ENCODE measurements around the gene CDH23. TPM values are rescaled to one million over a fixed set of nuclear protein-coding genes. Genes with fewer than 3 reads are reported as not detected.

The CDH23 gene
- polyA plus RNA-seq, 2 donors: 1.6 to 3.2 TPM

DNA sequence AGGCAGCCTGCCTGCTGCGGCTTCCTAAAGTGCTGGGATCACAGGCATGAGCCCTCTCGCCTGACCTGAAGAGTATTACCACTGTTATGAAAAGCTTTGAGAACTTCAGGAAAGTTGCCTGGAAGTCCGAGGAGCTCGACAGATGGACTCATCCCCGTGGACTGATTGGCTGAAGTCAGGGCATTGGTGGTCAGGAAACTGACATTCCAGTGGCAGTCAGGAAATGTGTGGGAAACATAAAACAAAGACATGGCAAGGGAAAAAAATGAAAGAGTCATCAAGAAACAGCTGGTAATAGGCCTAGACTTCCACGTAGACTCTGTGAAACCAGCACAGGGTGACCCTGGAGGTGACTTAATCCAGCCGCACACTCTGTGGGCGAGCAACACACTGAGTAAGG, 123.3 kb downstream of the CDH23 start:
- Histone ChIP-seq H3K36me3 (ENCODE audit: control insufficient read depth in 2 of 2, insufficient read depth in 2 of 2, low read length in 1 of 2) (no peaks in the 10 kb centered on the region), H3K4me3 (ENCODE audit: low read depth in 1 of 2, low read length in 2 of 2) (no peak overlapping the region), H3K4me1 (ENCODE audit: control insufficient read depth in 2 of 2, insufficient read depth in 2 of 2, low read length in 1 of 2) (peaks cover 0 to 2% of the 10 kb centered on the region in 2 donors), H3K27ac (ENCODE audit: low read depth in 2 of 2, low read length in 1 of 2) (no peak overlapping the region), H3K9me3 (ENCODE audit: control insufficient read depth in 2 of 2, insufficient read depth in 1 of 2, low read depth in 1 of 2, low read length in 1 of 2) (no peaks in the 10 kb centered on the region), H3K27me3 (ENCODE audit: control insufficient read depth in 1 of 2, insufficient read depth in 2 of 2, low read length in 2 of 2) (no peaks in the 10 kb centered on the region)
- 84 to 86% methylated on average over 8 of the region's 8 CpGs for WGBS, 2 donors

DNA sequence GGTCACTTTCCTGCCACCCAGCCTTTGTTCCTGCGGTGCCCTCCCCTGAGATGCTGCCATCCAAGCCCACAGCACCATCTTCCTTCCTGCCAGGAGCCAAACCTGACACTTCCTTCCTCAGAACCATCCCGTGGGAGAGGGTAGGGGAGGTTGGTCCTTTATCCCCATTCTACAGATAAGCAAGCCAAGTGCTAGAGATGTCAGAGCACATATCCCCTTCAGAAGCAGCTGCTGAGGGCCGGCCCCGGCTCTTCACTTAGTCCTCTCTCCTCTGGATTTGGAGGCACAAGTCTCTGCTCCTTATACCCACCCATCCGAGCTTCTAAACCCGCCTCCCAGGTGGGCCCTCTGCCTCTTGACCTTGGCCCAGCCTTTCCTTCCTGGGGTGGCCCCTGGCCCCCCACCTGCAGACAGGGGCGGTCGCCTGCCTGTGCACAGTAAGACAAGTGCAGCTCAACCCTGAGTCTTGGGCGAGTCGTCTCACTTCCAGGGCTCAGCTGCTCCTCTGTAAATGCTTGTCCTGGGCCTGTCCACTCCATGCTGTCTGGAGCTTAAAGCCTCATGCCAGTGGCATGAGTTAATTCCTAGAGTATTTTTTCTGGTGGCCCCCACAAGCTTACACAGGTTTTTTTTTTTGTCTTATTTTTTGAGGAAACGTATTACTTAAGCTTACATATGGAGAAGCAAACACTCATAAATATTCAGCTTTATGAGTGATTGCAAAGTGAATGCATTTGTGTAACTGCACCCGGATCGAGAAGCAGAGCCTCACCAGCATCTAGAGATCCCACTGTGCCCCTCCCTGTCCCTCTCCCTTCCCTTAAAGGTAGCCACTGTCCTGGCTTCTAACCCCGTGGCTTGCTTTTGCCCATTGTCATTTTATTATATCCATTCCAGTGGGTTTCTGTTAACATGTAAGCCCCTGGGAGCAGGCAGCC, 125.1 kb downstream of the CDH23 start:
- Histone ChIP-seq H3K4me1 (ENCODE audit: control insufficient read depth in 2 of 2, insufficient read depth in 2 of 2, low read length in 1 of 2) (peaks cover 0 to 2% of the 10 kb centered on the region in 2 donors), H3K36me3 (ENCODE audit: control insufficient read depth in 2 of 2, insufficient read depth in 2 of 2, low read length in 1 of 2) (no peaks in the 10 kb centered on the region), H3K27ac (ENCODE audit: low read depth in 2 of 2, low read length in 1 of 2) (no peak overlapping the region), H3K9me3 (ENCODE audit: control insufficient read depth in 2 of 2, insufficient read depth in 1 of 2, low read depth in 1 of 2, low read length in 1 of 2) (no peaks in the 10 kb centered on the region), H3K4me3 (ENCODE audit: low read depth in 1 of 2, low read length in 2 of 2) (no peak overlapping the region), H3K27me3 (ENCODE audit: control insufficient read depth in 1 of 2, insufficient read depth in 2 of 2, low read length in 2 of 2) (no peaks in the 10 kb centered on the region)
- 79 to 84% methylated on average over 14 of the region's 14 CpGs for WGBS, 2 donors

DNA sequence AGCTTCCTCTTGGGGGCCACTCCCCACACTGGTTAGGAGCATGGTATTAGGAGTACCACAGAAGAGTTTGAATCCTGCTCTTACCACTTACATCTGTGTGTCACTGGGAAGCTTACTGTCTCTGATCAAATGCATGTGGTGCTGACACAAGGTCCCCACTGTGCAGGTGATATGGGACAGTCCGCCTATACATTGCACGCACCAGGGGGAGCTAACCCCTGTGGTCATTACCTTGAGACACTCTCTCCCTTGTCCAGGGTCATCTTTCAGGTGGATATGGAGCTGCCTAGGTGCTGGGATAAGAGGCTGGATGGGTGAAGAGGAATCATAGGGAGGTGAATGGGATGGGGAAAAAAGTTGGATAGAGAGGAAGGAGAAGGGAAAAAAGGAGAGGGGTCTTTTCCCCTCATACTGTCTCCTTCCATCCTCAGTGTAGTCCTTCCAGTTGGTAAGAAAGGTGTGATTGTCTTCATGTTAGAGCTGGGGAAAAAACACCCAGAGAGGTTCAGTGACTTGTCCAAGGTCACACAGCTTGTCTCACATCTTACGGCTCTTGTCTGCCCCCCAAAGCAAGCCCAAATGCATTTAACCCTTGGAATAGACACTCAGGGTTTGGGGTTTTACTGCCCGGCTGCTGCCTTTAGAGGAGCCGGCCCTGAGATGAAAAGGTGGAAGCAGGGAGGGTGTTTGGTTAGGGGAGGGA, 125.9 kb downstream of the CDH23 start:
- peaks cover 0 to 3% of the 10 kb centered on the region in 2 donors for H3K9me3 ChIP-seq (ENCODE audit: control insufficient read depth in 2 of 2, insufficient read depth in 1 of 2, low read depth in 1 of 2, low read length in 1 of 2)
- H3K4me3 ChIP-seq (ENCODE audit: low read depth in 1 of 2, low read length in 2 of 2): no peak overlapping the region
- no peaks in the 10 kb centered on the region for H3K27me3 ChIP-seq (ENCODE audit: control insufficient read depth in 1 of 2, insufficient read depth in 2 of 2, low read length in 2 of 2)
- 80 to 93% methylated on average over 5 of the region's 5 CpGs for WGBS, 2 donors
- no peak overlapping the region for H3K27ac ChIP-seq (ENCODE audit: low read depth in 2 of 2, low read length in 1 of 2)
- H3K36me3 ChIP-seq (ENCODE audit: control insufficient read depth in 2 of 2, insufficient read depth in 2 of 2, low read length in 1 of 2): no peaks in the 10 kb centered on the region
- H3K4me1 ChIP-seq (ENCODE audit: control insufficient read depth in 2 of 2, insufficient read depth in 2 of 2, low read length in 1 of 2): peaks cover 0 to 2% of the 10 kb centered on the region in 2 donors

DNA sequence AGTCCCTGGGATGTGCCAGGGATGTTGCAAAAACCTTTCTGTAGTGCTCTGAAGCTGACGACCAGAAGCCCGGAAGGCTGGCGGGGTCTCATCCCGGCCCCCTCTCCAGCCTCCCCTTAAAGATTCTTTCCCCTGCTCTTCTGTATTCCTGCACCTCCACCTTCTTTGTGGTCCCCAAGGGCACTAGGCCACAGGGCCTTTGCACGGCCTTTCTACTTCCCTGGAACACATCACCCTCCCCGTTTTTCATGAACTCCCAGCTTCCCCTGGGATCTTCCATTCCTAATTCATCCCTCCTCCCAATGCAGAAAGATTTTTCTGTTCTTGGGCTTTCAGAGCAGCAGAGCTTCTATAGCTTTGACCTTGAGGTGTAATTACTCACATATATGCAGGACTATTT, 127.0 kb downstream of the CDH23 start:
- no peaks in the 10 kb centered on the region for H3K36me3 ChIP-seq (ENCODE audit: control insufficient read depth in 2 of 2, insufficient read depth in 2 of 2, low read length in 1 of 2)
- WGBS, 2 donors: 87 to 89% methylated on average over 6 of the region's 6 CpGs
- H3K4me1 ChIP-seq (ENCODE audit: control insufficient read depth in 2 of 2, insufficient read depth in 2 of 2, low read length in 1 of 2): peaks cover 0 to 2% of the 10 kb centered on the region in 2 donors

DNA sequence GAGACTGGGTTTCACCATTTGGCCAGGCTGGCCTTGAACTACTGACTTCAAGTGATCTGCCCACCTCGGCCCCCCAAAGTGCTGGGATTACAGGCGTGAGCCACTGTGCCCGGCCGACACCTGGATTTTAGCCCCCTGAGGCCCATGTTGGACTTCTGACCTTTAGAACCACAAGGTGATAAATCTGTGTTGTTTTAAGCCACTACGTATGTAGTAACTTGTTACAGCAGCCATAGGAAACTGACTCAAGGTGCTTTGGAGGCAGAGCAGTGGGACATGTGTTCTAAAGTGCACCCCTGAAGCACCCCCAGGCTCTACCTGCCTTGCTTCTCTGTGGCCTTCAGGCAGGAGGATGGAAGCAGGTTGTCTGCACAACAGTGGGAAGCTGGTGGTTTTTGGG, 128.4 kb downstream of the CDH23 start:
- H3K4me3 ChIP-seq (ENCODE audit: low read depth in 1 of 2, low read length in 2 of 2): no peak overlapping the region
- H3K36me3 ChIP-seq (ENCODE audit: control insufficient read depth in 2 of 2, insufficient read depth in 2 of 2, low read length in 1 of 2): no peaks in the 10 kb centered on the region
- H3K9me3 ChIP-seq (ENCODE audit: control insufficient read depth in 2 of 2, insufficient read depth in 1 of 2, low read depth in 1 of 2, low read length in 1 of 2): peaks cover 0 to 3% of the 10 kb centered on the region in 2 donors
- 62 to 70% methylated on average over 5 of the region's 5 CpGs for WGBS, 2 donors
- peak overlapping the region in 1 of 2 donors; percentile 59 for H3K27ac ChIP-seq (ENCODE audit: low read depth in 2 of 2, low read length in 1 of 2)
- H3K27me3 ChIP-seq (ENCODE audit: control insufficient read depth in 1 of 2, insufficient read depth in 2 of 2, low read length in 2 of 2): no peaks in the 10 kb centered on the region
- H3K4me1 ChIP-seq (ENCODE audit: control insufficient read depth in 2 of 2, insufficient read depth in 2 of 2, low read length in 1 of 2): peaks cover 0 to 4% of the 10 kb centered on the region in 2 donors

More for the DNA sequence above, 127.0 kb downstream of the CDH23 start:
- Histone ChIP-seq H3K27ac (ENCODE audit: low read depth in 2 of 2, low read length in 1 of 2) (no peak overlapping the region), H3K27me3 (ENCODE audit: control insufficient read depth in 1 of 2, insufficient read depth in 2 of 2, low read length in 2 of 2) (no peaks in the 10 kb centered on the region), H3K9me3 (ENCODE audit: control insufficient read depth in 2 of 2, insufficient read depth in 1 of 2, low read depth in 1 of 2, low read length in 1 of 2) (peaks cover 0 to 3% of the 10 kb centered on the region in 2 donors), H3K4me3 (ENCODE audit: low read depth in 1 of 2, low read length in 2 of 2) (no peak overlapping the region)

DNA sequence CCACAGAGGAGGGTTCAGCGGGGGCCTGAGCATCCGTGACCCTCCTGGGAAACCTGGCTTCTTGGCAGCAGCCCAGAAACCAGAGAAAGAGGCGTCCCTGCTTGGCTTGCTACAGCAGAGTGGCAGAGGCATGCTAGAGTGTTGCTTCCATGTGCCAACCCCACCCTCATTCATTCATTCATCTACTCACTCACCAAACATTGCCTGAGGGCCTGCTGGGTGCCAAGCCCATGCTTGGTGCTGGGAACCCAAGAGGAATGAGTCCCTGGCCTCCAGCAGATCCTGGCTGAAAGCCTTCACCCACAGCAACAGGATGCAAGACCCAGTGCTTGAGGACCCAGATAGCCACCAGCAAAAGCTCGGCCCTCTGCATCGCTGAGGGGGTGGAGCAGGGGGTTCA, 129.0 kb downstream of the CDH23 start:
- Histone ChIP-seq H3K4me1 (ENCODE audit: control insufficient read depth in 2 of 2, insufficient read depth in 2 of 2, low read length in 1 of 2) (peaks cover 0 to 10% of the 10 kb centered on the region in 2 donors), H3K36me3 (ENCODE audit: control insufficient read depth in 2 of 2, insufficient read depth in 2 of 2, low read length in 1 of 2) (no peaks in the 10 kb centered on the region), H3K27ac (ENCODE audit: low read depth in 2 of 2, low read length in 1 of 2) (peak overlapping the region in 1 of 2 donors; percentile 59), H3K27me3 (ENCODE audit: control insufficient read depth in 1 of 2, insufficient read depth in 2 of 2, low read length in 2 of 2) (no peaks in the 10 kb centered on the region), H3K4me3 (ENCODE audit: low read depth in 1 of 2, low read length in 2 of 2) (no peak overlapping the region), H3K9me3 (ENCODE audit: control insufficient read depth in 2 of 2, insufficient read depth in 1 of 2, low read depth in 1 of 2, low read length in 1 of 2) (peaks cover 0 to 3% of the 10 kb centered on the region in 2 donors)
- WGBS, 2 donors: 50 to 59% methylated on average over 5 of the region's 5 CpGs

DNA sequence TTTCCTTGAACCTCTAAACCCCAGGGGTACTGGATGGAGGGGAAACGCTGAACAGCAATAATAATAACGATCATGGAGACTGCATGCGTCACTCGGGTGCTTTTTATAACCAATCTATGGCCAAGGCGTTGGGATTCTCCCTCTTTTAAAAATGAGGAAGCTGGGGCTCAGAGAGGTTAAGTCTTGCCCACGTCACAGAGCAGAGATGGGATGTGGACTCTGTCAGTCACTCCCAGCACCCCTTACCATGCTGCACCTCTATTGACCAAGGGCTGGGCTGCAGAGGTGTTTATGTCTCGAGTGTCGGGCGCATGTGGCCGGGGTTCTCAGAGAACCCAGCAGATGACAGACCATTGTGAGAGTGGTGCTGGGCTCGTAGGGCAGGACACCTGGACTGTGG, 129.9 kb downstream of the CDH23 start:
- H3K27ac ChIP-seq (ENCODE audit: low read depth in 2 of 2, low read length in 1 of 2): no peak overlapping the region

DNA sequence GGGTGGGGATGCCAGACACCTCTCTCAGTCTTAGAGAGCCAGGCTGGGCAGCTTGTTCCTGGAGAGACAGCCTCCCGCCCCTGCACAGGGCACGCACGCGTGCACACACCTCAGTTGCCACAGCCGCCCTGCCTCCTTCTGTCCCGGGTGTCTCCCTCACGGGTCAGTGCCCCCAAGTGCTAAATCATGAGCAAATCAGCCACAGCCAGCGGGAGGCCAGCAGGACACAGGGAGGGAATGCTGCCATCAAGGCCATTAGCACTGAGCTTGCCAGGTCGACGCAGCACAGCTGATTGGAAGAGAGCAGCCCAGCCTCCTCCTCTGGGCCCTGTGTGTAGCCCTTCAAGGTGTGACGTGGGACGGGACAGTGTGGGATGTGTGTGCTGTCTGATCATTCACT, 130.4 kb downstream of the CDH23 start:
- Histone ChIP-seq H3K4me3 (ENCODE audit: low read depth in 1 of 2, low read length in 2 of 2) (no peak overlapping the region), H3K27me3 (ENCODE audit: control insufficient read depth in 1 of 2, insufficient read depth in 2 of 2, low read length in 2 of 2) (no peaks in the 10 kb centered on the region), H3K9me3 (ENCODE audit: control insufficient read depth in 2 of 2, insufficient read depth in 1 of 2, low read depth in 1 of 2, low read length in 1 of 2) (peaks cover 0 to 5% of the 10 kb centered on the region in 2 donors), H3K36me3 (ENCODE audit: control insufficient read depth in 2 of 2, insufficient read depth in 2 of 2, low read length in 1 of 2) (no peaks in the 10 kb centered on the region), H3K4me1 (ENCODE audit: control insufficient read depth in 2 of 2, insufficient read depth in 2 of 2, low read length in 1 of 2) (peaks cover 0 to 12% of the 10 kb centered on the region in 2 donors), H3K27ac (ENCODE audit: low read depth in 2 of 2, low read length in 1 of 2) (no peak overlapping the region)
- WGBS, 2 donors: 68 to 79% methylated on average over 12 of the region's 12 CpGs

More for the DNA sequence above, 129.9 kb downstream of the CDH23 start:
- Histone ChIP-seq H3K4me3 (ENCODE audit: low read depth in 1 of 2, low read length in 2 of 2) (no peak overlapping the region), H3K36me3 (ENCODE audit: control insufficient read depth in 2 of 2, insufficient read depth in 2 of 2, low read length in 1 of 2) (no peaks in the 10 kb centered on the region), H3K4me1 (ENCODE audit: control insufficient read depth in 2 of 2, insufficient read depth in 2 of 2, low read length in 1 of 2) (peaks cover 0 to 12% of the 10 kb centered on the region in 2 donors), H3K27me3 (ENCODE audit: control insufficient read depth in 1 of 2, insufficient read depth in 2 of 2, low read length in 2 of 2) (no peaks in the 10 kb centered on the region), H3K9me3 (ENCODE audit: control insufficient read depth in 2 of 2, insufficient read depth in 1 of 2, low read depth in 1 of 2, low read length in 1 of 2) (peaks cover 0 to 5% of the 10 kb centered on the region in 2 donors)
- WGBS, 2 donors: 85 to 91% methylated on average over 11 of the region's 11 CpGs

DNA sequence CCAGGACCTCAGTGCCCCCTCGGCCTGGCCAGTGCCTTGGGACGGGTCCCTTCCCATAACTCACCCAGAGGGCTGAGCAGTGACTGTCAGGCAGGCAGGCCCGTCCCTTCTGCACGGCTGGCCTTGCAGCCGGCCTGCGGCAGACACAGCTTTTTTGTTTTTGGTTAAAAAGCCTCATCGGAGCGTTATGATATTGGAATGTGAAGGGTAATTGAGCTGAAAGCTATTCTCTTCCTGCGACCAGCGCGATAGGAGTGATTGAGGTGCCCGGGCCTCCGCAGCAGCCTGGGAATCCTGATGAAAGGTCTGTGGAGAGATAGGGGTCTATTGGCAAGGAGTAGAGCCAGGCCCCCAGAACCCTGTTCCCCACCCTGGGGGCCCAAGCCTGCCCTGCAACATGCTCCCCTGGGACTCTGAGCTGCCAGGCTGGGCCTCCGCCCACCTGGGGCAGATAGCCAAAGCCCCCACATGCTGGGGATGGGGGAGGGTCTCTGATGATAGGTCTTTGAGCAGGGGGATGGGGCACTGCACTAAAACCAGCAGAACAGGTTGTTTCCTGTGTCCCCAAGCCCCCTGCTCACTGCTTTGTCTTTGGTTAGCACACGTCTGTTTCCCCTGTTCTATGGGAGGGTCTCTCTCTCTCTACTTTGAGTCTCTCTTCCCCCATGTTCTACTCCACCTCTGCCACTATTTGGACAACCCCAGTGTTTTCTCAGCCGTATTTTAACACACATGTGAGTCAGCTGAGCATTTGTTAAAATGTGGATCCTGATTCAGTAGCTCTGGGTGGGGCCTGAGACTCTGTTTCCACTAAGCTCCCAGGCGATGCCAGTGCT, 131.9 kb downstream of the CDH23 start:
- Histone ChIP-seq H3K9me3 (ENCODE audit: control insufficient read depth in 2 of 2, insufficient read depth in 1 of 2, low read depth in 1 of 2, low read length in 1 of 2) (peaks cover 0 to 5% of the 10 kb centered on the region in 2 donors), H3K27me3 (ENCODE audit: control insufficient read depth in 1 of 2, insufficient read depth in 2 of 2, low read length in 2 of 2) (no peaks in the 10 kb centered on the region), H3K4me1 (ENCODE audit: control insufficient read depth in 2 of 2, insufficient read depth in 2 of 2, low read length in 1 of 2) (peaks cover 0 to 12% of the 10 kb centered on the region in 2 donors), H3K36me3 (ENCODE audit: control insufficient read depth in 2 of 2, insufficient read depth in 2 of 2, low read length in 1 of 2) (no peaks in the 10 kb centered on the region), H3K27ac (ENCODE audit: low read depth in 2 of 2, low read length in 1 of 2) (no peak overlapping the region), H3K4me3 (ENCODE audit: low read depth in 1 of 2, low read length in 2 of 2) (no peak overlapping the region)
- 84 to 86% methylated on average over 17 of the region's 17 CpGs for WGBS, 2 donors

Data from esophagus (tissue), 2 donors.